ENCODE measurements around the gene FBXO44. TPM values are rescaled to one million over a fixed set of nuclear protein-coding genes. Genes with fewer than 3 reads are reported as not detected.

Gene FBXO44
- total RNA-seq, 1 experiment from 2014 or later, result 60.9 TPM

DNA sequence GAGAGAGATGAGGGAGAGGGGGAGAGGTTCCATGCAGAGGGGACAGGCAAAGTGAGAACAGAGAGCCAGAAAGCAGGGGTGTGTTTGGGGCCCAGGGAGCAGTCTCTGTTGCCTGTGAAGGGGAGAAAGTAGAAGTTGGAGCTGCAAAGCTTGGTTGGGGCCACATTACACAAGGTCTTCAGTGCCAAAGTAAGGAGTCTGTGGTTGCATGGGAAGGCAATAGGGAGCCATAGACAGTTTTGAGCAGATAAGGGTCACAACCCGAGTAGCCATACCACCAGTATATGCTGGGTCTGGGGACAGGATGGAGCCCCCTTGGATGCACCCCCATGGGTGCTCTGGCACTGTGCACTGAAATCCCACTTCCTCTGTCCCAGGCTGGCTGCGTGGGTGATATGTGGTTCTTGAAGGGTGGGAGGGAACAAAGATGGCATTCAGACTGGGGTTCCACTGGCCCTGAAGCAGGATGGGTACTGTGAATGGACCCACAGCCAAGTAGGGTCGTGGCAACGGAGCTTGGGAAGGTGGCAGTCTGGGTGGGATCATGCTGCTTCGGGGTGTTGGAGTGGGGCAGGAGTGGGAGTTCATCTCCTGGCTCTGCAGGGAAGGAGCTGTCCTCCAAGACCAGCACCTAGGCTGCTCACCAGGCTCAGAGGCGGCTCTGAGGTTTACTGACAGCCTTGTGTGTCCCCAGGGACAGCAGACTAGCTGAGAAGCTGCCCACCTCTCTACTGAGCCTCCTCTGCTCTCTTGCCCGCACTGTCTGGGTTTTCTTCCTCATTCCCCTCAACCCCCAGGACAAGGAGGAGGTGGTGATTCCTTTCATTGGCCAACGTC, 48.9 kb downstream of the FBXO44 start:
- DNase-seq (ENCODE audit: low read depth, low spot score) (no peak), ATAC-seq (no peak)
- no peak overlapping the region for H2AFZ ChIP-seq (ENCODE audit: low read depth, low read length, poor library complexity, severe bottlenecking)
- no peak overlapping the region for H3K4me2 ChIP-seq (ENCODE audit: low read length)
- intact Hi-C loops (cut with micrococcal nuclease), result no loop called here
- H3K9me3 ChIP-seq (ENCODE audit: control insufficient read depth in 1 of 2, insufficient read depth in 1 of 2, low read depth in 1 of 2, low read length in 2 of 2), result no peaks in the 10 kb centered on the region
- no TSS peak for BruUV-seq (replicated peaks)
- H3K79me2 ChIP-seq (ENCODE audit: insufficient read depth, low read length), result no peaks in the 10 kb centered on the region
- TF ChIP-seq SRF (IDR thresholded peaks at IDR 0.05; ENCODE audit: low read depth) (no peak), SP1 (IDR thresholded peaks at IDR 0.05; ENCODE audit: low read depth) (no peak), POLR2AphosphoS5 (IDR thresholded peaks at IDR 0.05; ENCODE audit: low read depth, low read length) (no peak), CEBPB (IDR thresholded peaks at IDR 0.05; ENCODE audit: low read depth) (no peak), EGR1 (IDR thresholded peaks at IDR 0.05; ENCODE audit: low read depth) (no peak), RAD21 (IDR thresholded peaks at IDR 0.05; ENCODE audit: low read depth) (no peak), EZH2 (IDR thresholded peaks at IDR 0.05) (no peak), FOSL1 (IDR thresholded peaks at IDR 0.05; ENCODE audit: low read depth) (no peak), ZNF274 (IDR thresholded peaks at IDR 0.05; ENCODE audit: low read depth, low read length) (no peak), EZH2phosphoT487 (IDR thresholded peaks at IDR 0.05; ENCODE audit: borderline replicate concordance) (no peak), ZFX (IDR thresholded peaks at IDR 0.05) (no peak), JUND (IDR thresholded peaks at IDR 0.05) (no peak), CBX3 (IDR thresholded peaks at IDR 0.05; ENCODE audit: low read depth) (no peak)
- TF ChIP-seq, protein P1, sequence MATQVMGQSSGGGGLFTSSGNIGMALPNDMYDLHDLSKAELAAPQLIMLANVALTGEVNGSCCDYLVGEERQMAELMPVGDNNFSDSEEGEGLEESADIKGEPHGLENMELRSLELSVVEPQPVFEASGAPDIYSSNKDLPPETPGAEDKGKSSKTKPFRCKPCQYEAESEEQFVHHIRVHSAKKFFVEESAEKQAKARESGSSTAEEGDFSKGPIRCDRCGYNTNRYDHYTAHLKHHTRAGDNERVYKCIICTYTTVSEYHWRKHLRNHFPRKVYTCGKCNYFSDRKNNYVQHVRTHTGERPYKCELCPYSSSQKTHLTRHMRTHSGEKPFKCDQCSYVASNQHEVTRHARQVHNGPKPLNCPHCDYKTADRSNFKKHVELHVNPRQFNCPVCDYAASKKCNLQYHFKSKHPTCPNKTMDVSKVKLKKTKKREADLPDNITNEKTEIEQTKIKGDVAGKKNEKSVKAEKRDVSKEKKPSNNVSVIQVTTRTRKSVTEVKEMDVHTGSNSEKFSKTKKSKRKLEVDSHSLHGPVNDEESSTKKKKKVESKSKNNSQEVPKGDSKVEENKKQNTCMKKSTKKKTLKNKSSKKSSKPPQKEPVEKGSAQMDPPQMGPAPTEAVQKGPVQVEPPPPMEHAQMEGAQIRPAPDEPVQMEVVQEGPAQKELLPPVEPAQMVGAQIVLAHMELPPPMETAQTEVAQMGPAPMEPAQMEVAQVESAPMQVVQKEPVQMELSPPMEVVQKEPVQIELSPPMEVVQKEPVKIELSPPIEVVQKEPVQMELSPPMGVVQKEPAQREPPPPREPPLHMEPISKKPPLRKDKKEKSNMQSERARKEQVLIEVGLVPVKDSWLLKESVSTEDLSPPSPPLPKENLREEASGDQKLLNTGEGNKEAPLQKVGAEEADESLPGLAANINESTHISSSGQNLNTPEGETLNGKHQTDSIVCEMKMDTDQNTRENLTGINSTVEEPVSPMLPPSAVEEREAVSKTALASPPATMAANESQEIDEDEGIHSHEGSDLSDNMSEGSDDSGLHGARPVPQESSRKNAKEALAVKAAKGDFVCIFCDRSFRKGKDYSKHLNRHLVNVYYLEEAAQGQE (IDR thresholded peaks at IDR 0.05; ENCODE audit: low read depth), result no peak
- TF ChIP-seq, protein P2, sequence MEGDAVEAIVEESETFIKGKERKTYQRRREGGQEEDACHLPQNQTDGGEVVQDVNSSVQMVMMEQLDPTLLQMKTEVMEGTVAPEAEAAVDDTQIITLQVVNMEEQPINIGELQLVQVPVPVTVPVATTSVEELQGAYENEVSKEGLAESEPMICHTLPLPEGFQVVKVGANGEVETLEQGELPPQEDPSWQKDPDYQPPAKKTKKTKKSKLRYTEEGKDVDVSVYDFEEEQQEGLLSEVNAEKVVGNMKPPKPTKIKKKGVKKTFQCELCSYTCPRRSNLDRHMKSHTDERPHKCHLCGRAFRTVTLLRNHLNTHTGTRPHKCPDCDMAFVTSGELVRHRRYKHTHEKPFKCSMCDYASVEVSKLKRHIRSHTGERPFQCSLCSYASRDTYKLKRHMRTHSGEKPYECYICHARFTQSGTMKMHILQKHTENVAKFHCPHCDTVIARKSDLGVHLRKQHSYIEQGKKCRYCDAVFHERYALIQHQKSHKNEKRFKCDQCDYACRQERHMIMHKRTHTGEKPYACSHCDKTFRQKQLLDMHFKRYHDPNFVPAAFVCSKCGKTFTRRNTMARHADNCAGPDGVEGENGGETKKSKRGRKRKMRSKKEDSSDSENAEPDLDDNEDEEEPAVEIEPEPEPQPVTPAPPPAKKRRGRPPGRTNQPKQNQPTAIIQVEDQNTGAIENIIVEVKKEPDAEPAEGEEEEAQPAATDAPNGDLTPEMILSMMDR (IDR thresholded peaks at IDR 0.05 in 2 of 3, conservative IDR thresholded peaks at IDR 0.05 in 1 of 3; ENCODE audit: borderline replicate concordance in 1 of 3, insufficient read depth in 1 of 3, low read depth in 2 of 3, low read length in 2 of 3), result no peak
- TF ChIP-seq, protein P3, sequence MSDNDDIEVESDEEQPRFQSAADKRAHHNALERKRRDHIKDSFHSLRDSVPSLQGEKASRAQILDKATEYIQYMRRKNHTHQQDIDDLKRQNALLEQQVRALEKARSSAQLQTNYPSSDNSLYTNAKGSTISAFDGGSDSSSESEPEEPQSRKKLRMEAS (IDR thresholded peaks at IDR 0.05), result no peak
- TF ChIP-seq, protein P4, sequence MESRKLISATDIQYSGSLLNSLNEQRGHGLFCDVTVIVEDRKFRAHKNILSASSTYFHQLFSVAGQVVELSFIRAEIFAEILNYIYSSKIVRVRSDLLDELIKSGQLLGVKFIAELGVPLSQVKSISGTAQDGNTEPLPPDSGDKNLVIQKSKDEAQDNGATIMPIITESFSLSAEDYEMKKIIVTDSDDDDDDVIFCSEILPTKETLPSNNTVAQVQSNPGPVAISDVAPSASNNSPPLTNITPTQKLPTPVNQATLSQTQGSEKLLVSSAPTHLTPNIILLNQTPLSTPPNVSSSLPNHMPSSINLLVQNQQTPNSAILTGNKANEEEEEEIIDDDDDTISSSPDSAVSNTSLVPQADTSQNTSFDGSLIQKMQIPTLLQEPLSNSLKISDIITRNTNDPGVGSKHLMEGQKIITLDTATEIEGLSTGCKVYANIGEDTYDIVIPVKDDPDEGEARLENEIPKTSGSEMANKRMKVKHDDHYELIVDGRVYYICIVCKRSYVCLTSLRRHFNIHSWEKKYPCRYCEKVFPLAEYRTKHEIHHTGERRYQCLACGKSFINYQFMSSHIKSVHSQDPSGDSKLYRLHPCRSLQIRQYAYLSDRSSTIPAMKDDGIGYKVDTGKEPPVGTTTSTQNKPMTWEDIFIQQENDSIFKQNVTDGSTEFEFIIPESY (IDR thresholded peaks at IDR 0.05; ENCODE audit: extremely low read depth, insufficient replicate concordance, low read length), result no peak
- H4K20me1 ChIP-seq (ENCODE audit: insufficient read depth), result no peaks in the 10 kb centered on the region
- ChIA-PET CTCF (no interaction called here), RAD21 (ENCODE audit: low non-redundant PET in 1 of 2, low total read pairs in 2 of 2, uncharacterized antibody in 2 of 2, unreplicated experiment in 2 of 2) (no interaction called here), POLR2A (no interaction called here)
- no peaks in the 10 kb centered on the region for H3K27me3 ChIP-seq (ENCODE audit: insufficient read depth, low read length)
- no peaks in the 10 kb centered on the region for H3K9me2 ChIP-seq (ENCODE audit: insufficient read depth)
- H3K4me1 ChIP-seq (ENCODE audit: control insufficient read depth in 1 of 2, insufficient read depth in 2 of 2, low read length in 2 of 2), result peaks cover 14 to 16% of the 10 kb centered on the region in 2 experiments
- no peak overlapping the region for H3K4me3 ChIP-seq (replicated peaks in 1 of 2; ENCODE audit: low read depth in 1 of 2, low read length in 2 of 2)
- no peak overlapping the region for H3K27ac ChIP-seq (ENCODE audit: low read depth, low read length)
- no peak overlapping the region for H3K9ac ChIP-seq (ENCODE audit: low read length)
- no peaks in the 10 kb centered on the region for H3K36me3 ChIP-seq (ENCODE audit: control insufficient read depth in 1 of 2, insufficient read depth in 2 of 2, low read length in 2 of 2)
